ENCODE data around the gene PCSK2.

PCSK2 gene

DNA sequence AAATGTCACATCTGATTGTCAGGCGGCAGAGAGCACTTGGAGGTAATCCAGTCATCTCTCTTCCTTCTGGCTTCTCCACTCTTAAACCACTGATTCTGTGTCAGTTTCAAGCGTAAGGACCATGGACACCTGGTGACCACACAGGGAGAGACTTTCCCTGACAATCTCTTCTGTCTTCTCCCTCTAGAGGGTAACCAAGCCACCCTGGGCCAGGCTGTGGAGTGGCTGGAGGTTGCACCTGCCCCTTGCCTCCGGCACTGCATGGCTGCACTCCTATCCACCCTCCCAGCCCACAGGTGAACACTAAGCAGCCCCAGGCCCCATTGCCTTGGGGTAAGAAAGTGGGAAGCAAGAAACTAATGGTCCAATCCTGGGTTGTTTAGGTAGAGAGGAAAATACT is 225.6 kb downstream of the PCSK2 start:
- no peak for DNase-seq

DNA sequence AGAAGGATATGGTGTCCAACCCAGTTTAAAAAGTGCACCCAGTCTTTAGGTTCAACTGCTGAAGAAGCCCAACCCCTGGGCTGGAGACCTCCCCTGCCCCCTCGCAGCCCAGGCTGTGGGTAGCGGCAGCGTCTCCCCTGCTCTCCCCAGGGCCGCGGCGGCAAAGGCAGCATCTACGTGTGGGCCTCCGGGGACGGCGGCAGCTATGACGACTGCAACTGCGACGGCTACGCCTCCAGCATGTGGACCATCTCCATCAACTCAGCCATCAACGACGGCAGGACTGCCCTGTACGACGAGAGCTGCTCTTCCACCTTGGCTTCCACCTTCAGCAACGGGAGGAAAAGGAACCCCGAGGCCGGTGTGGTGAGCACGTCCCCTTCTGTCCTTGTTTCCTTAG is 226.8 kb downstream of the PCSK2 start:
- DNase-seq = no peak

DNA sequence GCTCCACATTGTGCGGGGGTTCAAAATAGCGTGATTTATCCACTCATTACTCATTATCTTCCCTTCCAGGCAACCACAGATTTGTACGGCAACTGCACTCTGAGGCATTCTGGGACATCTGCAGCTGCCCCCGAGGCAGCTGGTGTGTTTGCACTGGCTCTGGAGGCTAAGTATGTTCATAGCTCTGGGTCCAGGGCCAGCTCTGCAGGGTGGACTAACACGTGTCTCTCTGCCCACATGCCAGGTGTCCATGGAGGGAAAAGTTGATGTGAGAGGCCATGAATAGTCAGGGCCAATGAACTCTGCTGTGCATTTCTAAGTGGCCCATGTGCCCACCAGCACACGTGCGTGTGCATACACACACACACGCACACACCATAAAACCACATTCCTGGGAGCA is 229.4 kb downstream of the PCSK2 start:
- DNase-seq = no peak

DNA sequence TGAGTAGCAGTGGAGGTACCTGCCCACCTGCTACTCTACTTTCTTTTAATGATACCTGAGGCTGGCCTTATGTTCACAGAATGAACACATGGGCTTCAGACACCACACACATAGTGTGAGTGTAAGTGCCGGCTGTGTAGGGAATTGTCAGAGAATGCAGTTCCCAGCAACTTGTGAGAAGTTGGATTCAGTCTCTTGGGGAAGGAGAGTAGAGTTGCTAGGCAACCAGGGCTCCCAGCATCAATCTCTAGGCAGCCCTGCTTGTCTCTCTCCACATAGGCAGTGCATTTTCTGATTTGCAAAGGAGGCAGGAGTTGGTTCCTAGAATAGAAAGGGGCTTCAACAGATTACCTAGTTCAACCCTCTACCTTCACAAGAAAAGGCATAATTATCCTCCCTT is 230.2 kb downstream of the PCSK2 start:
- DNase-seq = no peak

DNA sequence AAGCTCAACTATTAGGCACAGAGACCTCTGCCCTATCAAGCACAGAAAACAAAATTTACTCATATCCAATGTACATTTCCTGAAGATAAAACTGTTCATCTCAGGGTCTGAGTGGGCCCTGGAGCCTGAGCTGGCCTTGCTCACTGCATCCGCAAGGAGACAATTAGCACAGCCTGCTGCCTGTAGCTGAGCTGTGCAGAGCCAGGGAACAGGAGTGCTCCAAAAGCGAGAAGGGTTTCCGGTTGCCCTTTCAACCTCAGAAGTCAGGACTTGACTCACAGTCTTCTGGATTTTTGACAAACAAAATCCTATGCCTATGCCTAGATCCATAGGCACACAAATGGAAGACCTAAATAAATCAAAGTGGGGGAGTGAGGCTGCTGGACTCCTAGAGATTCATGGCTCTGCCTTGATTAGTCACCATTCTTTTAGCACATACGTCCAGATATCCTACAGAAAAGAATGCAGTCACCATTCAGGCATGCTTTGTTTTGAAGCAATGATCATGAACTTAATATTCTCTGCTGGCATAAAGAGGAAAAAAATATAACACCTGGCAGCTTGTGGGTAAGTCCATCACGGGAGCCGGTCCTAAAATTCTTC is 230.8 kb downstream of the PCSK2 start:
- no peak for DNase-seq

DNA sequence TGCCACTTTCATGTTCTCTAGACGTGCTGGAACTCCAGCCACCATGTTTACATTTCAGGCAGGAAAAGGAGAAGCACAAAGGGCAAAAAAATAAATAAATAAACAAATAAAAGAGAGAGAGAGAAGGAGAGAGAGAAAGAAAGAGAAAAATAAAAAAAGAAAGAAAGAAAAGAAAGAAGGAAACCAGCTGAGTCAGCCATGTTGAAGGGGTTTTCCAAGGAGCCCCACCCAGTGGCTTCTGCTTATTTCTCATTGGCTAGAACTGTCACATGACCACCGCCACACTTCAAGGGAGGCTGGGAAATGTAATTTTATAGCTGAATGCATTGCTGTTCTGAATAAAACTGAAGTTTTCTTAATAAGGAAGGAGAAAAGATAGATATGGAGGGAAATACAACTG is 233.3 kb downstream of the PCSK2 start:
- DNase-seq = no peak

DNA sequence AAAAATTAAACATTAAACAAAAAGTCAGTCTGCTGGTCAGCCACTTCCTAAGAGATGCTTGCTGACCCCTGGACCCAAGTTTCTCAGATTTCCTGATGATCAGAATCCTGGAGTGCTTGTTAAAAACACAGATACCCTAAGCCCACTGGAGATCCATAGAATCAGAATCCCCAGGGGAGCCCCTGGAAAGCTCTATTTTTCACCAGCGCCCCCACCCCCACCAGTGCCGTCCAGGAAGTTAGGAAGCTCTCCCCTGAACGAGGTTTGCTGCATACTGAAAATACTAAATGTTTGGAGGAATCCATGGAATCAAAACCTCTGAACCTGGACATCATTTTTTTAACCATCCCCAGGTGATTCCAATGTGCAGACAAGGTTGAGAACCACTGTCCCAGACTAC is 235.1 kb downstream of the PCSK2 start:
- no peak for DNase-seq

DNA sequence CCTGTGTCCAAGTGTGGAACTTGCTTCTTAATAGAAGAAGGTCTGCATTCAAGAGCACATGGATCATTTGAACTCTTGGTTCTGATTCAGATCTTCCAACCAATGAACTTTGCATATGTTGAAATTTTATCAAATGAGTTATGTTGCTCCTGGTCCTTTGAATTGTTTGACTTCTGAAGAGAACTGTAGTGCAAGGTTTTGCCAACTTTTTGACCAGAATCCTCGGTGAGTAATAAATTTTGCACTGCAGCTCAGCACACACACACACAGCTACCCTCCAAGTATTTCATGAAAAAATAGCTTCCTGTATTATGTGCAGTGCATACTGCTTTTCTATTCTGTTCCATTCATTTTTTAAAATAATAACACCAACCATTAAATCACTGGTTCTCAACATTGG is 236.9 kb downstream of the PCSK2 start:
- no peak for DNase-seq

DNA sequence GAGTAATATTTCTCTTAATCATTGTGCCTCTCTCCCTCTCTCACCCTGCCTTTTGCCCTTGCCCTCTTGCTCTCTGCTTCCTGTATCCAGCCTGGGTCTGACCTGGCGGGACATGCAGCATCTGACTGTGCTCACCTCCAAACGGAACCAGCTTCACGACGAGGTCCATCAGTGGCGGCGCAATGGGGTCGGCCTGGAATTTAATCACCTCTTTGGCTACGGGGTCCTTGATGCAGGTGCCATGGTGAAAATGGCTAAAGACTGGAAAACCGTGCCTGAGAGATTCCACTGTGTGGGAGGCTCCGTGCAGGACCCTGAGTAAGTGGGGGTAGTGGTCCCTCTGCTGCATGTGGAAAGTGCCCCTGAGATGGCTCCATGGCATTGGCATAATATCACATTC is 238.4 kb downstream of the PCSK2 start:
- no peak for DNase-seq

DNA sequence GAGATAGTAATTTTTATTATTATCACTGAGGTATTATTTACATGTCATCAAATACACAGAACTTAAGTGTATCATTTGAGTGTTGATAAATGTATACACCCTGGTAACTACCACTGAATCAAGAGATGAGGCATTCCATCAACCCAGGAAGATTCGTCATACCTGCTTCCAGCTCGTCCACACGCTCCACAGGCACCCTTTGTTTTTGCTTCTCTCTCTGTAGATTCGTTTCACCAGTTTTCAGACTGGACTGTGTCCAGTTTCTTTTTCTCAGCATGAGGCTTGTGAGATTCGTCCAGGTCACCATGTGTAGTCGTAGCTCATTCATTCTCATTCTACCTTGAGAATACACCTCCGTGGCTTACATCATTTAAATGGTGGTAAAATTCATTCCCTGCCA is 239.8 kb downstream of the PCSK2 start:
- DNase-seq = no peak

DNA sequence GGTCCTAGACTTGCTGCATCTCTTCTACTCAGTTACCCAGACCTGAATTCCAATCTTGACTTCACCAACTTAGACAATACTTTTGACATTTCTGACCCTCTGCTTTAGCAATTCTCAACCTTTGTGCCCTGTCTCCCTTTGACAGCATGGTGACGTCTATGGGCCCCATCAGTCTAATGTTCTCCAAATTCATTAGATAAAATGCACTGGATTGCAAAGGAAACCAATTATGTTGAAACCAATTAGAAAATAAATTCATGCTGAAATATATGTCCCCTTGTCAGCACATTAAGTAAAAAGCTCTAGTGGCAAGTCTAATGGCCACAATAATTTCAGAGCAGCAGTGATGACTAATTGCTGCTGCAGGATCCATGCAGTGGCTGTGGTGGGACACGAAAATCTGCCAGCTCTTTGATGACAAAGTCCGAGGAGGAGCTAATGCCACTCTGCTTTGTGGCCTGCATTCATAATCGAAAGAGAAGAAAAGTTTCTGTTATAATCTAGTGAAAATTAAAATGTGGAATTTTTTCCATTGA is 240.3 kb downstream of the PCSK2 start:
- DNase-seq = no peak

DNA sequence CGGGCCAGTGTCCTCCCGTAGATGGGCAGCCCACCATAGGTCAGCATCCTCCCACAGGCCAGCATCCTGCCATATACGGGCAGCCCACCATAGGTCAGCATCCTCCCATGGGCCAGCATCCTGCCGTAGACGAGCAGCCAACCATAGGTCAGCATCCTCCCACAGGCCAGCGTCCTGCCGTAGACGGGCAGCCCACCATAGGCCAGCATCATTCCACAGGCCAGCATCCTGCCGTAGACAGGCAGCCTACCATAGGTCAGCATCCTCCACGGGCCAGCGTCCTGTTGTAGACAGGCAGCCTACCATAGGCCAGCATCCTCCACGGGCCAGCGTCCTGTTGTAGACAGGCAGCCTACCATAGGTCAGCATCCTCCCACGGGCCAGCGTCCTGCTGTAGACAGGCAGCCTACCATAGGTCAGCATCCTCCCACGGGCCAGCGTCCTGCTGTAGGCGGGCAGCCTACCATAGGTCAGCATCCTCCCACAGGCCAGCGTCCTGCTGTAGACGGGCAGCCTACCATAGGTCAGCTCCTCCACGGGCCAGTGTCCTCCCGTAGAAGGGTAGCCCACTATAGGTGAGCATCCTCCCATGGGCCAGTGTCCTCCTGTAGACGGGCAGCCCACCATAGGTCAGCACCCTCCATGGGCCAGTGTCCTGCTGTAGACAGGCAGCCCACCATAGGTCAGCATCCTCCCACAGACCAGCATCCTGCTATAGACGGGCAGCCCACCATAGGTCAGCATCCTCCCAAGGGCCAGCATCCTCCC is 241.4 kb downstream of the PCSK2 start:
- DNase-seq = no peak

DNA sequence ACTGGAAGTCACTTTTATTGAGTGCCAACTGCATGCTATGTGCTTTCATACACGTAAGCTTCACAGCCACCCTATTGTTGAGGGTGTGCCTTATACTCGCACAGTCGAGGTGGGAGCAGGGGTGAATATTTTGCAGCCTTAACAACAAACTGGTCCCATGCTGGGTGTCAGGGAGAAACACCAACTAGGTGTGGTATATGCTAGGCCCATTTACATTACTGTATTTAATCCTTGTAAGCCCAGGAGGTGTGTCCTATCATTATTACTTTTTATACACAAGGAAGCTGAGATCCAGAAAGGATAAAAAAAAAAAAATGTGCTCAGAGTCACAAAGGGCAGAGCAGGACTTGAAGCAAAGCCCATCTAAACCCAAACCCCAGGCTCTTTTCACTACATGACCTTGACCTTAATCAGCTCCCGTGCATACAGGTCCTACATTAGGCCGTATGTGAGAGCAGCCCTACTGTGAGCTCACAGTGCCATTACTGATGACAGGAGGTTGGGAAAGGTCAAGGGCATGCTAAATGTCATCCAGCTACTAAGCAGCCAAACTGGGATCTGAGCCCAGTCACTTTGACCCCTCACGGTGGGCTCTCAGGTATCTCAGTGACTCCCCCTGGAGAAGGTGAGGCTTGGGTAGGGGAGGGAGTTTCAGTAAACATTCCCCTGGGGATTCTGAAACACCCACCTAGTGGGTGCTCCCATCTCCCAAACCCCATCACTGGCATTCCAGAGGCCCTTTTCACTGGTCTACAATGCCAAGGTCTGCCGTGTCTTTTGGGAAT is 242.6 kb downstream of the PCSK2 start:
- DNase-seq = no peak

DNA sequence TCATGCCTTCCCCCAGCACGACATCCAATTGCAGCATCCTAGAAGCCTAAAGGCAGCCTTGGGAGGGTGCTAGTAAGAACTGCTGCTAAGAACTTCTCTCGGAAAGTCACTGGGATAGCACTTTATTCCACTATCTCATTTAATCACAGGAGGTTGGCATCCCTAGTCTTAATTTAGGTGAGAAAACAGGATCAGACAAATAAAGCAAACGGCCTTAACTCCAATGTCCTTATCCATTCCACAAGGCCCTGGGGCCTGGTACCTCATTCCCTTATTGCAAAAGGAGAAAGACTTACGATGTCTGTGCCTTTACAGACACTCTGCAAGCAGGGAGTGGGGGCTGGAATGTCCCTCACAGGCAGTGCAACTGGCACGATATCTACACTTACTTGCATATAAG is 243.7 kb downstream of the PCSK2 start:
- no peak for DNase-seq

DNA sequence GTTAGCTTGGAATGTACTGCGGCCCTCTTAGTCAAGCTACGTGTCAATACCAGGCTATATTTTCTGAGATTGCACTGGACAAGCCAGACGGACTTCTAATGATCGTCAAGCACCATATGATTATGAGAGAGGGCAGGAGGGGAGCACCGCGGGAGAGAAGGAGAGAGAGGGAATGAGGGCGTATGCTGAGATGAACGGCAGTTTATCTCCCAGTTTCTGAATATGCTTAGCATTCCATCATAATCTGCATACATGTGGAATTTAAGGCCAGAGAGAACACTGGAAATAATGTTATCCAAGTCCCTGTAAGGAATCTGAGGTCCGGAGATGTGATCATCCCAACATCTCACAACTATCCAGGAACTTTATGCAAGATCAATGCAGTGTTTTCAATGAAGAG is 244.1 kb downstream of the PCSK2 start:
- no peak for DNase-seq

DNA sequence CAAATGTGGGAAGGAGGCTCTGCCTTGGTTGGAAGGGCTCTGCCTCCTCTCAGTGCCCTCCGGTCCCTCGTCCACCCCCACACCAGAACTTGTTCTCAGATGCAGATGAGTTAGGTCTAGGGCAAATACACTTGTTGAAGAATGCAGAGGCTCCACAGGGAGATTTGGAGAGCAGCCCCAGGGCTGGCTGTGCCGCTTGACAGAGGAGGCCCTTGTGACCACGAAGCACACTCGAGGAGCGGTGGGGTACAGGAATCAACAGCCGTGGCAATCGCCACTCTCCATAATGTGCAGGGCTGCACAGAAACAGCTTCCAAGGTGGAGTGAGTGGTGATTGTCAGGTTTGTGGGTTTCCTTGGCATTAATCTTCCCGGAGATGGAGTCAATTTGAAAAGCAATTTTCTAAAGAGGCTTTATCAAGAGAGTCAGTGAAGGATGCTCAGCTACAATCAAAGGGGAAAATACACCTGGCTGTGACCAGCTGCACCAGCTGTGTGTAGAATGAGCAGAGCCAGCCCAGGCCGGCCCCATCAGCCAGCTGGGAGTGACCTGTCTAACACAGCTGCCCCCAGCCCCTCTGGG is 244.9 kb downstream of the PCSK2 start:
- no peak for DNase-seq

DNA sequence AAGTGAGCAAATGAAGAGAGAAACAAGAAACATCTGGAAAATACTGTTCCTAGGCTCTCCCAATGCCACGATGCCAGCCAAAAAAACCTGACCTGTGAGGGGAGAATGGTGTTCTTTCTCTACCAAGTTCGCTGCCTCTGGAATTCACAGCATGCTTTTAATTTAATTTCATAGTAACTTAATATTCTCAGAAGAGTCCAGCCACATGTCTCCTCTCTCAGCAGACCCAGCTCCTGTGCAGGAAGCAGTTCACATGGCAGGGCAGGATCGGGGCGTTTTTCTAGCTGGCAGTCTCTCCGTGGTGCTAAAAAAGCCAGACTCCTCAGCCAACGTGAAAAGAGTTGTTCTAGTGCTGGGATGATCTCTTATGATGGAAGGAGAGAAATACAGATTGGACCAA is 246.8 kb downstream of the PCSK2 start:
- DNase-seq = no peak

DNA sequence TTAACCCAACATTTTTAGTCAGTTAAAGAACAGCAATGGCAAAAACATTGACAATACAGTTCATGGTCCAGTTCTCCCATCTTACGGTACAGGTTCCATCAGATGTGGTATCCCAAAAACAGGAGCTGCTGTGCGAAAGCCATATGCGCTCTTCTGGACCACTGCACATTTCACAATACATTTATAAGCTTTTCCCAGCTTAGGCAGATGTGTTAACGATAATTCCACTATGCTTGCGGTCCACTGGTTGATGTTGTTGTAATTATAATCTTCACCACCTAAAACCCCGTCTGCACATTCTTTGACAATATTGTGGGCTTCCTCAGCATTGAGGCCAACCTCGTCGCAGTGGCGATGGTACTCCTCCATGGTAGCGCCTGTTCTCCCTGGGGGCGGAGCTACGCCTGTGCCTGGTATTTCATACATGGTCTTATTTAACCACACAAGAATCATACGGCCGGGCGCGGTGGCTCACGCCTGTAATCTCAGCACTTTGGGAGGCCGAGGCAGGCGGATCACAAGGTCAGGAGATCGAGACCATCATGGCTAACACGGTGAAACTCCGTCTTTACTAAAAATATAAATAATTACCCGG is 252.3 kb downstream of the PCSK2 start:
- no peak for DNase-seq

DNA sequence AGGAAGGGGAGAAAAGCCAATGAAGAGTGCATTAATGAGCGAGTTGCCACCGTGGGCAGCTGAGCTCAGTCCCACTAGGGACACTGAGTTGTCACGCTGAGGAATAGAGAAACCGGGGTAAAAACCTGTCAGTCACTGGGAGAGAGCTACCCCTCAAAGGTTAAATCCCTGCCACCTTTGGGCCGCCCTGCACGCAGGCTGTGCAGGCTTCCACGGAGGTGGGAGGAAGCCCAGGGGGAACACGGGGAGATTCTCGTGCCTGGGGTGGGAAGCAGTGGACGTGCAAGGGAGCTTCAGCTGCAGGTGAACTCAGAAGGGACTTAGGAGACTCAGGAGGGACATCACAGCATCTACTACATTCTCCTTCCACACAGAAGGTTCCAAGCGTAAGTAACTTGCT is 253.9 kb downstream of the PCSK2 start:
- DNase-seq = no peak

DNA sequence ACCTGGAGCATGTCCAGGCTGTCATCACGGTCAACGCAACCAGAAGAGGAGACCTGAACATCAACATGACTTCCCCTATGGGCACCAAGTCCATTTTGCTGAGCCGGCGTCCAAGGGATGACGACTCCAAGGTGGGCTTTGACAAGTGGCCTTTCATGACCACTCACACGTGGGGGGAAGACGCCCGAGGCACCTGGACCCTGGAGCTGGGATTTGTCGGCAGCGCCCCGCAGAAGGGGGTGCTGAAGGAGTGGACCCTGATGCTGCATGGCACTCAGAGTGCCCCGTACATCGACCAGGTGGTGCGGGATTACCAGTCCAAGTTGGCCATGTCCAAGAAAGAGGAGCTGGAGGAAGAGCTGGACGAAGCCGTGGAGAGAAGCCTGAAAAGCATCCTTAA is 254.8 kb downstream of the PCSK2 start:
- DNase-seq = no peak

DNA sequence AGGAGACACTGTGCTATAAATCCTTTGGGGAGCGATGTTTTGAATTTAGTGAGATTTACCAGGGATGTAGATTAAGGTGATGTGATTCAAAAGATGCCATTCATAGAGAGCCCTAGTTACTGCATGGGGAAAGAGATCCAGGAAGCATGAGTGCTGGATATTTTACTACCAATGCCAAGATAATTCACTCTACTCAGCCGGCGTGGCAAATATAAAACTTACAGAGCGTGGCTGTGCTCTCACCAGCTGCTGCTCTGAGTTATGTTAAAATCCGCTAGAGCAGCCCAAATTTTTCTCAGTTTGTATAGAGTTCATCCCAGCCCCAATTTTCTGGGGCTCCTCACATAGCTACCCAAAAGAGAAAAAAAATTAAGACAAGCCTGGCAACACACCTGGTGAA is 255.7 kb downstream of the PCSK2 start:
- no peak for DNase-seq

DNA sequence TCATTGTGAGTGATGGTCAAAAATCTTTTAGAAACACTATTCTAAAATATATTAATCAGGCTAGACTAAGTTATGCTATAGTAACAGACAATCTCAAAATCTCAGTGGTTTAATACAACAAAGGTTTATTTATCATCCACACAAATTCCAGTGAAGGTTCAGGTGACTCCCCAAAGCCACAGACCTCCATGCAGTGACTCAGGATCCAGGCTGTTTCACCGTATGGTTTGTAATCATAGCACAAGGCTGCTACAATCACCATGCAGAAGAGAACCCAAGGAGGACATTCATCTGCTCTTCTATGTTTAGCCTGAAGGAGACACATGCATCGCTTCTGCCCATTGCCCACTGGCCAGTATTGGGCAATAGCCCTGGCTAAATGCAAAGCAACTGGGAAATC is 258.2 kb downstream of the PCSK2 start:
- DNase-seq = no peak

All from effector CD8-positive, alpha-beta T cell (primary cell).